WTC11 (cell line): Measurements from ENCODE around the gene RBM44. TPM values are rescaled to one million over a fixed set of nuclear protein-coding genes. Genes with fewer than 3 reads are reported as not detected.

Source experiments
- ATAC-seq: fragments of 200-7000 bp; cut with Tn5 transposase; 2 replicates; pipeline ENCODE4 v1.10.0; 2021; ENCODE audit warnings: mild to moderate bottlenecking, moderate library complexity
- CTCF ChIA-PET: fragments of 300-600 bp; sonication (Branson Sonifier 250); formaldehyde crosslinking; loops from one replicate; lab custom pipeline; 2021; ENCODE audit warnings: antibody characterized with exemption; lab: Charles Lee
- POLR2A ChIA-PET: fragments of 350-600 bp; sonication (Branson Sonifier 250); formaldehyde crosslinking; loops from one replicate; lab custom pipeline; 2021; ENCODE audit warnings: antibody characterized with exemption; lab: Charles Lee
- DNase-seq: peaks from one replicate; pipeline ENCODE4 v3.0.0; 2021; ENCODE audit warnings: low spot score
- H3K27ac Mint-ChIP-seq: 2 replicates; pipeline ENCODE4 v1.8.0; 2021; ENCODE audit warnings: mixed read lengths
- H3K27me3 Mint-ChIP-seq: 2 replicates; pipeline ENCODE4 v1.8.0; 2021; ENCODE audit warnings: low read depth, mild to moderate bottlenecking, moderate library complexity, mixed read lengths
- H3K36me3 Mint-ChIP-seq: 2 replicates; pipeline ENCODE4 v1.8.0; 2021; ENCODE audit warnings: mixed read lengths
- H3K4me1 Mint-ChIP-seq: 2 replicates; pipeline ENCODE4 v1.8.0; 2022; ENCODE audit warnings: mixed read lengths
- H3K4me3 Mint-ChIP-seq: 2 replicates; pipeline ENCODE4 v1.8.0; 2021; ENCODE audit warnings: mild to moderate bottlenecking, moderate library complexity, mixed read lengths
- H3K9me3 Mint-ChIP-seq: 2 replicates; pipeline ENCODE4 v1.8.0; 2021; ENCODE audit warnings: mixed read lengths
- CREB1 ChIP-seq: sonication (generic); formaldehyde crosslinking; IDR thresholded peaks from 2 replicates; pipeline ENCODE4 v1.8.0; 2023; ENCODE audit warnings: mild to moderate bottlenecking, missing genetic modification reagents
- FOXK1 ChIP-seq: sonication (generic); formaldehyde crosslinking; IDR thresholded peaks from 2 replicates; pipeline ENCODE4 v1.8.0; 2022; ENCODE audit warnings: mild to moderate bottlenecking, moderate library complexity, missing genetic modification reagents
- HMGA2 ChIP-seq: fragments of 250-450 bp; sonication (Bioruptor Pico); IDR thresholded peaks from 2 replicates; pipeline ENCODE4 v1.4.0; 2021; ENCODE audit warnings: mild to moderate bottlenecking, moderate library complexity
- IRF2 ChIP-seq: sonication (generic); formaldehyde crosslinking; IDR thresholded peaks from 2 replicates; pipeline ENCODE4 v1.8.0; 2022; ENCODE audit warnings: low read depth, missing genetic modification reagents, borderline replicate concordance
- JAZF1 ChIP-seq: fragments of 250-450 bp; sonication (Bioruptor Pico); IDR thresholded peaks from 2 replicates; pipeline ENCODE4 v1.9.0; 2021; ENCODE audit warnings: moderate library complexity, mild to moderate bottlenecking, inconsistent platforms
- NFE2L1 ChIP-seq: sonication (generic); formaldehyde crosslinking; IDR thresholded peaks from 2 replicates; pipeline ENCODE4 v1.8.1; 2023; ENCODE audit warnings: missing genetic modification reagents
- total RNA-seq: library from RNA; stranded (reverse); gene quantifications from 3 replicates; pipeline ENCODE4 v1.2.3, GENCODE V29; 2021
- TF ChIP-seq, protein P1 (sequence below): sonication (generic); formaldehyde crosslinking; IDR thresholded peaks from 2 replicates; pipeline ENCODE4 v1.8.0; 2023; ENCODE audit warnings: mild to moderate bottlenecking, missing genetic modification reagents
- TF ChIP-seq, protein P2 (sequence below): sonication (generic); formaldehyde crosslinking; IDR thresholded peaks from 2 replicates; pipeline ENCODE4 v1.8.1; 2023; ENCODE audit warnings: mild to moderate bottlenecking, missing genetic modification reagents, moderate library complexity
- TF ChIP-seq, protein P3 (sequence below): sonication (generic); formaldehyde crosslinking; IDR thresholded peaks from 2 replicates; pipeline ENCODE4 v1.8.1; 2022; ENCODE audit warnings: missing genetic modification reagents, borderline replicate concordance
- TF ChIP-seq, protein P4 (sequence below): sonication (generic); formaldehyde crosslinking; IDR thresholded peaks from 2 replicates; pipeline ENCODE4 v1.8.1; 2023; ENCODE audit warnings: mild to moderate bottlenecking, missing genetic modification reagents, borderline replicate concordance
- TF ChIP-seq, protein P5 (sequence below): fragments of 250-450 bp; sonication (Bioruptor Pico); conservative IDR thresholded peaks from 2 replicates; pipeline ENCODE4 v1.9.0; 2021; ENCODE audit warnings: mild to moderate bottlenecking
- TF ChIP-seq, protein P6 (sequence below): sonication (generic); formaldehyde crosslinking; IDR thresholded peaks from 2 replicates; pipeline ENCODE4 v1.8.1; 2022; ENCODE audit warnings: low read depth, missing genetic modification reagents, borderline replicate concordance
- TF ChIP-seq, protein P7 (sequence below): sonication (generic); formaldehyde crosslinking; IDR thresholded peaks from 2 replicates; pipeline ENCODE4 v1.8.0; 2023; ENCODE audit warnings: missing genetic modification reagents, mild to moderate bottlenecking, borderline replicate concordance

RBM44 gene
- total RNA-seq, 1 experiment from 2014 or later = 1.3 TPM

DNA sequence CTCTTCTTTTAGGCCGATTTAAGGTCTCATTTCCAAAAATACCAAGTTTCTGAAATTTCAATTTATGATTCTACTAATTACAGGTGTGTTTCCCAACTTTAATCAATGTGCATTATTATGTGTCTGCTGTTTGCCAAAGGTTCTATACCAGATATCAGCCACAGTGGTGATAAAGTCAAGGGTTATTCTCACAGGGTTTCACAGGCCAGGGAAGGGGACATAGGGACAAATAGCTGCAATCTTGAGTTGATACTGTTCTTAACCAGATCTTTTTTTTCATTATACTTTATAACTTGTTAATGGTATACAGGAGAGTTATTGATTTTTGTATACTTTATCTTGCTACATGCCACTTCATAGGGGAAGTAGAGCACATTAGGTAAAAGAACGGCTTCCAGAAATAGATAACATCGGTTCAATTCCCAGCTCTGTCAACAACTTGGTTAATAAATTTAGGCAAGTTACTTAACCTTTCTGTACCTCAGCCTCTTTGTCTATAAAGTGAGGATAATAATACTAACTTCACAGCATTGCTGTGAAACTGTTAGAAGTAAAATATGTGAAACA is 28.9 kb downstream of the RBM44 start:
- DNase-seq = no peak
- Mint-ChIP-seq H3K27ac (no peak overlapping the region), H3K4me3 (no peak overlapping the region), H3K9me3 (no peaks in the 10 kb centered on the region), H3K4me1 (no peaks in the 10 kb centered on the region), H3K27me3 (no peaks in the 10 kb centered on the region; the same call in 1 of the 2 replicates)
- no peak for ATAC-seq
- ChIA-PET POLR2A (no interaction called here), CTCF (interaction anchor here (0.7 to 1.4 kb wide), 2 partner anchors 31 to 256 kb away, joined by 3 to 4 read pairs; no protein-coding TSS in a partner anchor)
- TF ChIP-seq IRF2 (CRISPR knock-in tag) (no peak), NFE2L1 (CRISPR knock-in tag) (no peak), CREB1 (CRISPR knock-in tag) (no peak), JAZF1 (CRISPR knock-in tag) (no peak), HMGA2 (CRISPR knock-in tag) (no peak), FOXK1 (no peak)
- TF ChIP-seq, protein P1, sequence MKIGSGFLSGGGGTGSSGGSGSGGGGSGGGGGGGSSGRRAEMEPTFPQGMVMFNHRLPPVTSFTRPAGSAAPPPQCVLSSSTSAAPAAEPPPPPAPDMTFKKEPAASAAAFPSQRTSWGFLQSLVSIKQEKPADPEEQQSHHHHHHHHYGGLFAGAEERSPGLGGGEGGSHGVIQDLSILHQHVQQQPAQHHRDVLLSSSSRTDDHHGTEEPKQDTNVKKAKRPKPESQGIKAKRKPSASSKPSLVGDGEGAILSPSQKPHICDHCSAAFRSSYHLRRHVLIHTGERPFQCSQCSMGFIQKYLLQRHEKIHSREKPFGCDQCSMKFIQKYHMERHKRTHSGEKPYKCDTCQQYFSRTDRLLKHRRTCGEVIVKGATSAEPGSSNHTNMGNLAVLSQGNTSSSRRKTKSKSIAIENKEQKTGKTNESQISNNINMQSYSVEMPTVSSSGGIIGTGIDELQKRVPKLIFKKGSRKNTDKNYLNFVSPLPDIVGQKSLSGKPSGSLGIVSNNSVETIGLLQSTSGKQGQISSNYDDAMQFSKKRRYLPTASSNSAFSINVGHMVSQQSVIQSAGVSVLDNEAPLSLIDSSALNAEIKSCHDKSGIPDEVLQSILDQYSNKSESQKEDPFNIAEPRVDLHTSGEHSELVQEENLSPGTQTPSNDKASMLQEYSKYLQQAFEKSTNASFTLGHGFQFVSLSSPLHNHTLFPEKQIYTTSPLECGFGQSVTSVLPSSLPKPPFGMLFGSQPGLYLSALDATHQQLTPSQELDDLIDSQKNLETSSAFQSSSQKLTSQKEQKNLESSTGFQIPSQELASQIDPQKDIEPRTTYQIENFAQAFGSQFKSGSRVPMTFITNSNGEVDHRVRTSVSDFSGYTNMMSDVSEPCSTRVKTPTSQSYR (CRISPR knock-in tag) = no peak
- TF ChIP-seq, protein P2, sequence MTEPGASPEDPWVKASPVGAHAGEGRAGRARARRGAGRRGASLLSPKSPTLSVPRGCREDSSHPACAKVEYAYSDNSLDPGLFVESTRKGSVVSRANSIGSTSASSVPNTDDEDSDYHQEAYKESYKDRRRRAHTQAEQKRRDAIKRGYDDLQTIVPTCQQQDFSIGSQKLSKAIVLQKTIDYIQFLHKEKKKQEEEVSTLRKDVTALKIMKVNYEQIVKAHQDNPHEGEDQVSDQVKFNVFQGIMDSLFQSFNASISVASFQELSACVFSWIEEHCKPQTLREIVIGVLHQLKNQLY (CRISPR knock-in tag) = no peak
- TF ChIP-seq, protein P3, sequence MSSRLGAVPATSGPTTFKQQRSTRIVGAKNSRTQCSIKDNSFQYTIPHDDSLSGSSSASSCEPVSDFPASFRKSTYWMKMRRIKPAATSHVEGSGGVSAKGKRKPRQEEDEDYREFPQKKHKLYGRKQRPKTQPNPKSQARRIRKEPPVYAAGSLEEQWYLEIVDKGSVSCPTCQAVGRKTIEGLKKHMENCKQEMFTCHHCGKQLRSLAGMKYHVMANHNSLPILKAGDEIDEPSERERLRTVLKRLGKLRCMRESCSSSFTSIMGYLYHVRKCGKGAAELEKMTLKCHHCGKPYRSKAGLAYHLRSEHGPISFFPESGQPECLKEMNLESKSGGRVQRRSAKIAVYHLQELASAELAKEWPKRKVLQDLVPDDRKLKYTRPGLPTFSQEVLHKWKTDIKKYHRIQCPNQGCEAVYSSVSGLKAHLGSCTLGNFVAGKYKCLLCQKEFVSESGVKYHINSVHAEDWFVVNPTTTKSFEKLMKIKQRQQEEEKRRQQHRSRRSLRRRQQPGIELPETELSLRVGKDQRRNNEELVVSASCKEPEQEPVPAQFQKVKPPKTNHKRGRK (CRISPR knock-in tag) = no peak
- TF ChIP-seq, protein P4, sequence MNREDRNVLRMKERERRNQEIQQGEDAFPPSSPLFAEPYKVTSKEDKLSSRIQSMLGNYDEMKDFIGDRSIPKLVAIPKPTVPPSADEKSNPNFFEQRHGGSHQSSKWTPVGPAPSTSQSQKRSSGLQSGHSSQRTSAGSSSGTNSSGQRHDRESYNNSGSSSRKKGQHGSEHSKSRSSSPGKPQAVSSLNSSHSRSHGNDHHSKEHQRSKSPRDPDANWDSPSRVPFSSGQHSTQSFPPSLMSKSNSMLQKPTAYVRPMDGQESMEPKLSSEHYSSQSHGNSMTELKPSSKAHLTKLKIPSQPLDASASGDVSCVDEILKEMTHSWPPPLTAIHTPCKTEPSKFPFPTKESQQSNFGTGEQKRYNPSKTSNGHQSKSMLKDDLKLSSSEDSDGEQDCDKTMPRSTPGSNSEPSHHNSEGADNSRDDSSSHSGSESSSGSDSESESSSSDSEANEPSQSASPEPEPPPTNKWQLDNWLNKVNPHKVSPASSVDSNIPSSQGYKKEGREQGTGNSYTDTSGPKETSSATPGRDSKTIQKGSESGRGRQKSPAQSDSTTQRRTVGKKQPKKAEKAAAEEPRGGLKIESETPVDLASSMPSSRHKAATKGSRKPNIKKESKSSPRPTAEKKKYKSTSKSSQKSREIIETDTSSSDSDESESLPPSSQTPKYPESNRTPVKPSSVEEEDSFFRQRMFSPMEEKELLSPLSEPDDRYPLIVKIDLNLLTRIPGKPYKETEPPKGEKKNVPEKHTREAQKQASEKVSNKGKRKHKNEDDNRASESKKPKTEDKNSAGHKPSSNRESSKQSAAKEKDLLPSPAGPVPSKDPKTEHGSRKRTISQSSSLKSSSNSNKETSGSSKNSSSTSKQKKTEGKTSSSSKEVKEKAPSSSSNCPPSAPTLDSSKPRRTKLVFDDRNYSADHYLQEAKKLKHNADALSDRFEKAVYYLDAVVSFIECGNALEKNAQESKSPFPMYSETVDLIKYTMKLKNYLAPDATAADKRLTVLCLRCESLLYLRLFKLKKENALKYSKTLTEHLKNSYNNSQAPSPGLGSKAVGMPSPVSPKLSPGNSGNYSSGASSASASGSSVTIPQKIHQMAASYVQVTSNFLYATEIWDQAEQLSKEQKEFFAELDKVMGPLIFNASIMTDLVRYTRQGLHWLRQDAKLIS (CRISPR knock-in tag) = no peak
- TF ChIP-seq, protein P5, sequence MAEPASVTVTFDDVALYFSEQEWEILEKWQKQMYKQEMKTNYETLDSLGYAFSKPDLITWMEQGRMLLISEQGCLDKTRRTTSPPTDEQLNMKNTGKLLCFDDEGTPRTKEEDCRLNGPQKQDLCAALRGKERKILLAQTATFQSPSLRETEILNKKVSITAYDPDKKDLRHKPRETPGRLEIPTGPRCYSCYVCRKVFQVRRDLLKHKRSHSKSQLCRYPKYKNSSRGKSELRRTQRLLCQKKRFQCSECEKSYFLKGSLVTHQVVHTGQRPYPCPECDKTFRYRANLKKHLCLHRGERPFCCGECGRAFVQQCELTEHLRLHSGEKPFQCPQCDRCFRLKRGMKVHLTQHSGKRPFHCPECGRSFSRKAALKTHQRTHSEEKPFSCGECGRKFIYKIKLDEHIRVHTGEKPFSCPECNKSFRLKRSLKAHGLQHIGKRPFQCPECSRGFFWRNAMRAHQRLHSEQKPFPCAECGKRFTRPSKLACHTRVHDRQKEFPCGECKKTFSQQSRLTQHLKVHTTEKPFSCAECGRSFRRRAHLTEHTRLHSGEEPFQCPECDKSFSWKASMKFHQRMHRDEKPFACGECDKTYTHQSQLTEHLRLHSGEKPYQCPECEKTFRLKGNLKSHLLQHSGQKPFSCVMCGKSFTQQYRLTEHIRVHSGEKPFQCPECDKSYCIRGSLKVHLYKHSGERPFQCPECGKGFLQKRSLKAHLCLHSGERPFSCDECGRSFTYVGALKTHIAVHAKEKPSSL = no peak
- TF ChIP-seq, all 79 proteins: peak for 0
- no peaks in the 10 kb centered on the region for H3K36me3 Mint-ChIP-seq

DNA sequence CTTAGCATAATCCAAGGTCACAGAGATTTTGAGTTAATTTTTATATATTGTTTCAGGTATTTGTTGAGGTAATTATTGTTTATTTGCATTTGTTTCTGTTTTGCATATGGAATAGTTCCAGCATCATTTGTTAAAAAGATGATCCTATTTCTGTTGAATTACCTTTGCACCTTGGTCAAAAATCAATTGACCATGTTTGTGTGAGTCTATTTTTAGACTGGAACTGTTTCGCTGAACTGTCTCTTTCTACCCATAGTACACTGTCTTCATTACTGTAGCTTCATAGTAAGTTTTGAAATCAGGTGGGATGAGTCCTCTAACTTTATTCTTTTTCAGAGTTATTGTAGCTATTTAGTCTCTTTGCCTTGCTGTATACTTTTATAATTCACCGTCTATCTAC is 31.9 kb downstream of the RBM44 start:
- no peaks in the 10 kb centered on the region for H3K9me3 Mint-ChIP-seq
- ATAC-seq = no peak
- H3K36me3 Mint-ChIP-seq = no peaks in the 10 kb centered on the region
- no peak overlapping the region for H3K27ac Mint-ChIP-seq
- ChIA-PET POLR2A (no interaction called here), CTCF (no interaction called here)
- no peak for DNase-seq
- H3K27me3 Mint-ChIP-seq = no peaks in the 10 kb centered on the region; the same call in 1 of the 2 replicates
- H3K4me1 Mint-ChIP-seq = no peaks in the 10 kb centered on the region
- H3K4me3 Mint-ChIP-seq = no peak overlapping the region
- no peak for TF ChIP-seq CREB1 (CRISPR knock-in tag)
- TF ChIP-seq, protein P6, sequence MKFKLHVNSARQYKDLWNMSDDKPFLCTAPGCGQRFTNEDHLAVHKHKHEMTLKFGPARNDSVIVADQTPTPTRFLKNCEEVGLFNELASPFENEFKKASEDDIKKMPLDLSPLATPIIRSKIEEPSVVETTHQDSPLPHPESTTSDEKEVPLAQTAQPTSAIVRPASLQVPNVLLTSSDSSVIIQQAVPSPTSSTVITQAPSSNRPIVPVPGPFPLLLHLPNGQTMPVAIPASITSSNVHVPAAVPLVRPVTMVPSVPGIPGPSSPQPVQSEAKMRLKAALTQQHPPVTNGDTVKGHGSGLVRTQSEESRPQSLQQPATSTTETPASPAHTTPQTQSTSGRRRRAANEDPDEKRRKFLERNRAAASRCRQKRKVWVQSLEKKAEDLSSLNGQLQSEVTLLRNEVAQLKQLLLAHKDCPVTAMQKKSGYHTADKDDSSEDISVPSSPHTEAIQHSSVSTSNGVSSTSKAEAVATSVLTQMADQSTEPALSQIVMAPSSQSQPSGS (CRISPR knock-in tag) = no peak
- TF ChIP-seq, protein P7, sequence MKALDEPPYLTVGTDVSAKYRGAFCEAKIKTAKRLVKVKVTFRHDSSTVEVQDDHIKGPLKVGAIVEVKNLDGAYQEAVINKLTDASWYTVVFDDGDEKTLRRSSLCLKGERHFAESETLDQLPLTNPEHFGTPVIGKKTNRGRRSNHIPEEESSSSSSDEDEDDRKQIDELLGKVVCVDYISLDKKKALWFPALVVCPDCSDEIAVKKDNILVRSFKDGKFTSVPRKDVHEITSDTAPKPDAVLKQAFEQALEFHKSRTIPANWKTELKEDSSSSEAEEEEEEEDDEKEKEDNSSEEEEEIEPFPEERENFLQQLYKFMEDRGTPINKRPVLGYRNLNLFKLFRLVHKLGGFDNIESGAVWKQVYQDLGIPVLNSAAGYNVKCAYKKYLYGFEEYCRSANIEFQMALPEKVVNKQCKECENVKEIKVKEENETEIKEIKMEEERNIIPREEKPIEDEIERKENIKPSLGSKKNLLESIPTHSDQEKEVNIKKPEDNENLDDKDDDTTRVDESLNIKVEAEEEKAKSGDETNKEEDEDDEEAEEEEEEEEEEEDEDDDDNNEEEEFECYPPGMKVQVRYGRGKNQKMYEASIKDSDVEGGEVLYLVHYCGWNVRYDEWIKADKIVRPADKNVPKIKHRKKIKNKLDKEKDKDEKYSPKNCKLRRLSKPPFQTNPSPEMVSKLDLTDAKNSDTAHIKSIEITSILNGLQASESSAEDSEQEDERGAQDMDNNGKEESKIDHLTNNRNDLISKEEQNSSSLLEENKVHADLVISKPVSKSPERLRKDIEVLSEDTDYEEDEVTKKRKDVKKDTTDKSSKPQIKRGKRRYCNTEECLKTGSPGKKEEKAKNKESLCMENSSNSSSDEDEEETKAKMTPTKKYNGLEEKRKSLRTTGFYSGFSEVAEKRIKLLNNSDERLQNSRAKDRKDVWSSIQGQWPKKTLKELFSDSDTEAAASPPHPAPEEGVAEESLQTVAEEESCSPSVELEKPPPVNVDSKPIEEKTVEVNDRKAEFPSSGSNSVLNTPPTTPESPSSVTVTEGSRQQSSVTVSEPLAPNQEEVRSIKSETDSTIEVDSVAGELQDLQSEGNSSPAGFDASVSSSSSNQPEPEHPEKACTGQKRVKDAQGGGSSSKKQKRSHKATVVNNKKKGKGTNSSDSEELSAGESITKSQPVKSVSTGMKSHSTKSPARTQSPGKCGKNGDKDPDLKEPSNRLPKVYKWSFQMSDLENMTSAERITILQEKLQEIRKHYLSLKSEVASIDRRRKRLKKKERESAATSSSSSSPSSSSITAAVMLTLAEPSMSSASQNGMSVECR = no peak
